CD4-positive, alpha-beta T cell treated with Interleukin-1 beta for 1 hour (primary cell): ENCODE results near the gene LRRC8D.

ENCODE experiments used
- DNase-seq, 2 donors: peaks; one replicate each; pipeline ENCODE4 v3.0.0-alpha.2; 2020 to 2022

LRRC8D gene

GRCh38 chr1:89807983-89808382 is 12.8 kb upstream of the LRRC8D start:
- no peak for DNase-seq

GRCh38 chr1:89808441-89809117 is 12.3 kb upstream of the LRRC8D start:
- no peak for DNase-seq

- DNase-seq = no peak
Measured at GRCh38 chr1:89809556-89809955, 11.3 kb upstream of the LRRC8D start.

GRCh38 chr1:89810302-89810701 is 10.5 kb upstream of the LRRC8D start:
- no peak for DNase-seq

- DNase-seq = no peak
Measured at GRCh38 chr1:89810880-89811279, 10.0 kb upstream of the LRRC8D start.

- no peak for DNase-seq
Measured at GRCh38 chr1:89812992-89813391, 7.8 kb upstream of the LRRC8D start.

GRCh38 chr1:89815040-89815439 is 5.8 kb upstream of the LRRC8D start:
- DNase-seq = no peak

GRCh38 chr1:89815611-89816010 is 5.2 kb upstream of the LRRC8D start:
- DNase-seq = peak in 1 of 2 donors; percentile 39

GRCh38 chr1:89816366-89816765 is 4.5 kb upstream of the LRRC8D start:
- DNase-seq = no peak

- DNase-seq = peak; percentile 51 to 58
Measured at GRCh38 chr1:89821322-89822108, 683 bp downstream of the LRRC8D start.

GRCh38 chr1:89822109-89822962 is 1.5 kb downstream of the LRRC8D start:
- DNase-seq = no peak

GRCh38 chr1:89822999-89823628 is 2.3 kb downstream of the LRRC8D start:
- DNase-seq = no peak

GRCh38 chr1:89823679-89824292 is 3.0 kb downstream of the LRRC8D start:
- DNase-seq = no peak

- no peak for DNase-seq
Measured at GRCh38 chr1:89826594-89826993, 5.8 kb downstream of the LRRC8D start.

- DNase-seq = no peak
Measured at GRCh38 chr1:89827330-89827729, 6.5 kb downstream of the LRRC8D start.

- DNase-seq = no peak
Measured at GRCh38 chr1:89827902-89828301, 7.1 kb downstream of the LRRC8D start.

GRCh38 chr1:89829186-89829585 is 8.4 kb downstream of the LRRC8D start:
- no peak for DNase-seq

- DNase-seq = no peak
Measured at GRCh38 chr1:89831462-89832120, 10.8 kb downstream of the LRRC8D start.

GRCh38 chr1:89832496-89833127 is 11.8 kb downstream of the LRRC8D start:
- DNase-seq = no peak

GRCh38 chr1:89833183-89834082 is 12.6 kb downstream of the LRRC8D start:
- no peak for DNase-seq
